Calu3 (cell line): ENCODE results near the gene TRIM44. TPM values are rescaled to one million over a fixed set of nuclear protein-coding genes. Genes with fewer than 3 reads are reported as not detected.
A peak's percentile ranks its signal among the peaks of the same experiment; 100 is the strongest.

Experiments
- BruUV-seq: library from RNA; stranded (reverse); fragments of 400-500 nt; replicated peaks from 2 replicates; lab custom pipeline; 2021; lab: Mats Ljungman, UMichigan
- CTCF ChIA-PET: fragments of 300-600 bp; sonication (Branson Sonifier 250); formaldehyde crosslinking; loops from one replicate; lab custom pipeline; 2022; ENCODE audit warnings: antibody characterized with exemption; lab: Charles Lee
- DNase-seq: peaks from one replicate; pipeline ENCODE4 v3.0.0; 2022
- H3K27ac Mint-ChIP-seq: one replicate; pipeline ENCODE4 v1.8.0; 2022; ENCODE audit warnings: mixed read lengths; ENCODE audit not compliant: unreplicated experiment
- H3K27me3 Mint-ChIP-seq: one replicate; pipeline ENCODE4 v1.8.0; 2022; ENCODE audit warnings: mixed read lengths; ENCODE audit not compliant: unreplicated experiment
- H3K36me3 Mint-ChIP-seq: one replicate; pipeline ENCODE4 v1.8.0; 2022; ENCODE audit warnings: mild to moderate bottlenecking, moderate library complexity, mixed read lengths; ENCODE audit not compliant: insufficient read depth, unreplicated experiment
- H3K4me1 Mint-ChIP-seq: one replicate; pipeline ENCODE4 v1.8.0; 2022; ENCODE audit warnings: mild to moderate bottlenecking, low read depth, mixed read lengths; ENCODE audit not compliant: unreplicated experiment
- H3K4me3 Mint-ChIP-seq: one replicate; pipeline ENCODE4 v1.8.0; 2022; ENCODE audit warnings: mild to moderate bottlenecking, low read depth, moderate library complexity, mixed read lengths; ENCODE audit not compliant: unreplicated experiment
- H3K9me3 Mint-ChIP-seq: one replicate; pipeline ENCODE4 v1.8.0; 2022; ENCODE audit warnings: low read depth, mixed read lengths; ENCODE audit not compliant: unreplicated experiment
- CTCF ChIP-seq: fragments of 200-600 bp; IDR thresholded peaks from one replicate; pipeline ENCODE4 v1.8.0; 2022; ENCODE audit warnings: antibody characterized with exemption; ENCODE audit not compliant: unreplicated experiment
- intact Hi-C: fragments of 100-400 bp; cut with micrococcal nuclease; formaldehyde crosslinking; loops from one replicate; pipeline ENCODE4 v1.10.0; 2022; ENCODE audit not compliant: unreplicated experiment
- total RNA-seq: library from RNA; stranded (reverse); gene quantifications from 2 replicates; pipeline ENCODE4 v1.2.3, GENCODE V29; 2022

Gene TRIM44
- total RNA-seq, 1 experiment from 2014 or later, result 71.3 TPM

- DNase-seq, result no peak
- intact Hi-C loops, result loop anchor here (10.0 kb wide), 1 partner anchor 111 kb away; no protein-coding TSS in a partner anchor
- Mint-ChIP-seq H3K27ac (peak overlapping the region; percentile 83), H3K4me1 (peaks cover 38% of the 10 kb centered on the region), H3K9me3 (peaks cover 8% of the 10 kb centered on the region), H3K4me3 (peak overlapping the region; percentile 15), H3K27me3 (no peaks in the 10 kb centered on the region), H3K36me3 (no peaks in the 10 kb centered on the region)
- no TSS peak for BruUV-seq
- no peak for TF ChIP-seq CTCF
- CTCF ChIA-PET, result interaction anchor here (2.0 kb wide), 1 partner anchor 87 kb away, joined by 17 read pairs; no protein-coding TSS in a partner anchor
Observed at GRCh38 chr11:35735411-35735810, 72.8 kb downstream of the TRIM44 start.

DNA sequence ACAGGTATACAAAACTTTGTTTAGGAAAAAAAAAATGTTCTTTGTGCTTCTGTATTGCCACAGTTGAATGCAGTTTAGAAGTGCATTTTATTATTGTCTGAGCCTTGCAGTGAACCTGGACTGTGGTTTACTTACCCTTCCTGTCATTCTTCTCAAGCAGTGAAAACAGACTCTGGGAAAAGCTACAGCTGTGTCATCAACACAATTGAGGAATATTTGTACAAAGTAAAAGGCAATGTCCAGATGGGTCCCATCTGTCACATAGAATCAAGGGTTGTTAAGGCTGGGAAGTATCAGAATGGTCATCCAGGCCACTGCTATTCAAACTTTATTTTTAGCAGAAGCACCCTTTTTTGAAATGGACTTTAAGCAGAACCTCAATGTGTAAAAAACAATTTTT lies 73.3 kb downstream of the TRIM44 start:
- TF ChIP-seq CTCF, result no peak
- H3K4me1 Mint-ChIP-seq, result peaks cover 38% of the 10 kb centered on the region
- no TSS peak for BruUV-seq
- peaks cover 8% of the 10 kb centered on the region for H3K9me3 Mint-ChIP-seq
- intact Hi-C loops, result loop anchor here (10.0 kb wide), 1 partner anchor 111 kb away; no protein-coding TSS in a partner anchor
- no peaks in the 10 kb centered on the region for H3K36me3 Mint-ChIP-seq
- no peaks in the 10 kb centered on the region for H3K27me3 Mint-ChIP-seq
- CTCF ChIA-PET, result interaction anchor here (2.0 kb wide), 1 partner anchor 86 kb away, joined by 17 read pairs; no protein-coding TSS in a partner anchor
- DNase-seq, result no peak
- peak overlapping the region; percentile 83 for H3K27ac Mint-ChIP-seq
- no peak overlapping the region for H3K4me3 Mint-ChIP-seq

DNA sequence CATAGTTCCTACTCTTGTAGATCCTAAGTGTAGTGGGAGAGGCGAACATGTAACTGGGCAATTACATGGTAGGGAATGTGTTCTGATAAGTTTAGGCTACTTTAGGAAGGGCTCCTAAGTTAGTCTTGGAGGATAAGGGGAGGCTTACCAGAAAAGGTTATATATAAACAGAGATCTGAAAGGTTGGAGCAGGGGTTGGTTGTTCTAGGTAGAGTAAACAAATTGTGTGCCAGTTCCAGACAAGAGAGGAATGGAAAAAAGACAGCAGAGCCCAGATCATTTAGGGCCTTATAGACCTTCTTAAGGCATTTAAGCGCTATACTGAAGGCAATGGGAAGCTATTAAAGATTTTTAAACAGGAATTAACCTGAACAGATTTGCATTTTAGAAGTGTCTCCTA lies 74.4 kb downstream of the TRIM44 start:
- CTCF ChIA-PET, result no interaction called here
- no peak for DNase-seq
- BruUV-seq, result no TSS peak
- Mint-ChIP-seq H3K27me3 (no peaks in the 10 kb centered on the region), H3K36me3 (no peaks in the 10 kb centered on the region), H3K4me1 (peaks cover 38% of the 10 kb centered on the region), H3K4me3 (no peak overlapping the region), H3K9me3 (peaks cover 8% of the 10 kb centered on the region), H3K27ac (no peak overlapping the region)
- no peak for TF ChIP-seq CTCF
- intact Hi-C loops, result loop anchor here (10.0 kb wide), 1 partner anchor 112 kb away; no protein-coding TSS in a partner anchor

- no peak for TF ChIP-seq CTCF
- DNase-seq, result no peak
- no peak overlapping the region for H3K4me3 Mint-ChIP-seq
- no TSS peak for BruUV-seq
- peaks cover 23% of the 10 kb centered on the region for H3K4me1 Mint-ChIP-seq
- no peaks in the 10 kb centered on the region for H3K9me3 Mint-ChIP-seq
- H3K36me3 Mint-ChIP-seq, result peaks cover 8% of the 10 kb centered on the region
- CTCF ChIA-PET, result no interaction called here
- H3K27me3 Mint-ChIP-seq, result no peaks in the 10 kb centered on the region
- no peak overlapping the region for H3K27ac Mint-ChIP-seq
- intact Hi-C loops, result no loop called here
Observed at GRCh38 chr11:35740061-35740799, 77.7 kb downstream of the TRIM44 start.
